BJ (cell line): ENCODE measurements around the gene SYTL5. TPM values are rescaled to one million over a fixed set of nuclear protein-coding genes. Genes with fewer than 3 reads are reported as not detected.

Experiments
- CTCF ChIA-PET: fragments of 350-600 bp; formaldehyde crosslinking; extraction: SDS; loops from one replicate; lab custom pipeline; 2021; ENCODE audit warnings: antibody characterized with exemption, inconsistent platforms; lab: Yijun Ruan, JAX
- POLR2A ChIA-PET: fragments of 300-600 bp; sonication (Branson Sonifier 250); formaldehyde crosslinking; extraction: SDS; loops from one replicate; lab custom pipeline; 2021; ENCODE audit warnings: antibody characterized with exemption; lab: Charles Lee
- DNase-seq: peaks from one replicate; pipeline ENCODE4 v3.0.0-alpha.2; 2011; ENCODE audit warnings: low read depth
- H3K27me3 ChIP-seq: 2 replicates; pipeline ENCODE4 v1.6.0; 2011; ENCODE audit warnings: low read length; ENCODE audit not compliant: control insufficient read depth, insufficient read depth
- H3K36me3 ChIP-seq: 2 replicates; pipeline ENCODE4 v1.5.1; 2011; ENCODE audit warnings: low read length; ENCODE audit not compliant: control insufficient read depth, insufficient read depth
- H3K4me3 ChIP-seq: 2 replicates; pipeline ENCODE4 v1.5.1; 2011; ENCODE audit warnings: low read depth, mild to moderate bottlenecking, control low read depth, low read length
- CTCF ChIP-seq: IDR thresholded peaks from 2 replicates; pipeline ENCODE4 v1.5.1; 2011; ENCODE audit warnings: low read depth, mild to moderate bottlenecking, control low read depth, inconsistent platforms, low read length, moderate library complexity; ENCODE audit not compliant: insufficient read depth
- polyA plus RNA-seq: library from polyadenylated mRNA; depleted of rRNA; stranded (reverse); fragments of >200 nt; gene quantifications from 2 replicates; pipeline ENCODE4 v1.2.3, GENCODE V29; 2011

SYTL5 gene
- polyA plus RNA-seq, 1 experiment: 0.48 TPM

GRCh38 chrX:38018766-38019425 lies 12.5 kb downstream of the SYTL5 start:
- H3K4me3 ChIP-seq: no peak overlapping the region
- CTCF ChIA-PET: no interaction called here
- H3K27me3 ChIP-seq: no peaks in the 10 kb centered on the region
- DNase-seq: no peak
- H3K36me3 ChIP-seq: no peaks in the 10 kb centered on the region
- POLR2A ChIA-PET: no interaction called here
- TF ChIP-seq CTCF: no peak

- ChIA-PET CTCF (no interaction called here), POLR2A (no interaction called here)
- no peaks in the 10 kb centered on the region for H3K27me3 ChIP-seq
- TF ChIP-seq CTCF: no peak
- DNase-seq: no peak
- H3K4me3 ChIP-seq: no peak overlapping the region
- H3K36me3 ChIP-seq: no peaks in the 10 kb centered on the region
Measured at GRCh38 chrX:38028300-38028699, 21.9 kb downstream of the SYTL5 start.

- ChIA-PET POLR2A (no interaction called here), CTCF (no interaction called here)
- H3K36me3 ChIP-seq: no peaks in the 10 kb centered on the region
- no peak for TF ChIP-seq CTCF
- H3K27me3 ChIP-seq: no peaks in the 10 kb centered on the region
- no peak overlapping the region for H3K4me3 ChIP-seq
- no peak for DNase-seq
Measured at GRCh38 chrX:38036466-38036865, 30.1 kb downstream of the SYTL5 start.

- POLR2A ChIA-PET: no interaction called here
- Histone ChIP-seq H3K36me3 (no peaks in the 10 kb centered on the region), H3K4me3 (no peak overlapping the region), H3K27me3 (no peaks in the 10 kb centered on the region)
- no peak for DNase-seq
- CTCF ChIA-PET: no interaction called here
- TF ChIP-seq CTCF: no peak
Measured at GRCh38 chrX:38038501-38038900, 32.1 kb downstream of the SYTL5 start.

GRCh38 chrX:38041237-38041636 lies 34.9 kb downstream of the SYTL5 start:
- ChIA-PET POLR2A (no interaction called here), CTCF (no interaction called here)
- TF ChIP-seq CTCF: no peak
- H3K36me3 ChIP-seq: no peaks in the 10 kb centered on the region
- no peak overlapping the region for H3K4me3 ChIP-seq
- no peaks in the 10 kb centered on the region for H3K27me3 ChIP-seq
- DNase-seq: no peak
